ENCODE results near the gene PIK3C2G.

- TF ChIP-seq CTCF (IDR thresholded peaks at IDR 0.05) (no peak), ZFX (IDR thresholded peaks at IDR 0.05; ENCODE audit: borderline replicate concordance) (no peak)
Measured at GRCh38 chr12:18281941-18282340, 20.6 kb downstream of the PIK3C2G start.
